IMR-90 (cell line): Measurements from ENCODE around the gene KRTAP29-1. TPM values are rescaled to one million over a fixed set of nuclear protein-coding genes. Genes with fewer than 3 reads are reported as not detected.

Experiments used
- ATAC-seq: fragments of 200-7000 bp; cut with Tn5 transposase; 2 replicates; pipeline ENCODE4 v1.9.1; 2020; ENCODE audit warnings: low read depth, mild to moderate bottlenecking, moderate library complexity
- BruUV-seq: library from RNA; stranded (reverse); fragments of 400-500 nt; replicated peaks from 2 replicates; lab custom pipeline; 2021; lab: Mats Ljungman, UMichigan
- CTCF ChIA-PET: fragments of 300-600 bp; formaldehyde crosslinking; extraction: SDS; loops from one replicate; lab custom pipeline; 2021; ENCODE audit warnings: antibody characterized with exemption; lab: Yijun Ruan, JAX
- POLR2A ChIA-PET: fragments of 300-600 bp; sonication (Branson Sonifier 250); formaldehyde crosslinking; loops from one replicate; lab custom pipeline; 2022; ENCODE audit warnings: antibody characterized with exemption; ENCODE audit not compliant: unreplicated experiment; lab: Charles Lee
- DNase-seq: peaks from one replicate; pipeline ENCODE4 v3.0.0; 2013
- H2AFZ ChIP-seq: replicated peaks from 2 replicates; pipeline ENCODE3; 2013; ENCODE audit warnings: low read length, mild to moderate bottlenecking; ENCODE audit not compliant: poor library complexity
- H2AK5ac ChIP-seq: 2 replicates; pipeline ENCODE4 v1.6.1; 2013; ENCODE audit warnings: low read depth, low read length, inconsistent platforms
- H2AK9ac ChIP-seq: replicated peaks from 2 replicates; pipeline ENCODE3; 2013; ENCODE audit warnings: mild to moderate bottlenecking, low read depth, low read length, moderate library complexity; ENCODE audit not compliant: poor library complexity
- H2BK120ac ChIP-seq: 2 replicates; pipeline ENCODE4 v1.6.1; 2013; ENCODE audit warnings: low read depth, low read length, inconsistent platforms
- H2BK15ac ChIP-seq: 3 replicates; pipeline ENCODE4 v1.6.1; 2013; ENCODE audit warnings: low read depth, low read length, inconsistent platforms
- H2BK20ac ChIP-seq: 2 replicates; pipeline ENCODE4 v1.6.1; 2013; ENCODE audit warnings: low read depth, mild to moderate bottlenecking, inconsistent platforms, low read length, moderate library complexity
- H2BK5ac ChIP-seq: 2 replicates; pipeline ENCODE4 v1.6.1; 2013; ENCODE audit warnings: mild to moderate bottlenecking, low read depth, low read length, inconsistent platforms; ENCODE audit not compliant: poor library complexity, severe bottlenecking
- H3K14ac ChIP-seq: replicated peaks from 2 replicates; pipeline ENCODE4 v1.6.1; 2013; ENCODE audit warnings: low read depth, low read length, inconsistent platforms
- H3K18ac ChIP-seq: 2 replicates; pipeline ENCODE4 v1.6.1; 2013; ENCODE audit warnings: low read depth, low read length, control low read depth
- H3K23ac ChIP-seq: 2 replicates; pipeline ENCODE4 v1.6.1; 2013; ENCODE audit warnings: low read depth, low read length, inconsistent platforms
- H3K27ac ChIP-seq: 2 replicates; pipeline ENCODE4 v1.5.1; 2013; ENCODE audit warnings: mild to moderate bottlenecking, control low read depth, low read length; ENCODE audit not compliant: insufficient read depth
- H3K27me3 ChIP-seq: 2 replicates; pipeline ENCODE4 v1.6.1; 2013; ENCODE audit warnings: low read length; ENCODE audit not compliant: control insufficient read depth, insufficient read depth
- H3K36me3 ChIP-seq: 2 replicates; pipeline ENCODE4 v1.6.1; 2013; ENCODE audit warnings: low read length, mixed read lengths; ENCODE audit not compliant: control insufficient read depth, insufficient read depth
- H3K4ac ChIP-seq: 2 replicates; pipeline ENCODE4 v1.6.1; 2013; ENCODE audit warnings: low read depth, low read length, inconsistent platforms
- H3K4me1 ChIP-seq: 2 replicates; pipeline ENCODE4 v1.6.1; 2013; ENCODE audit warnings: low read length, mixed read lengths; ENCODE audit not compliant: control insufficient read depth, insufficient read depth
- H3K4me2 ChIP-seq: 2 replicates; pipeline ENCODE4 v1.6.1; 2013; ENCODE audit warnings: low read depth, mild to moderate bottlenecking, control low read depth, low read length, moderate library complexity
- H3K4me3 ChIP-seq: 2 replicates; pipeline ENCODE4 v1.5.1; 2013; ENCODE audit warnings: low read depth, mild to moderate bottlenecking, control low read depth, low read length, moderate library complexity; ENCODE audit not compliant: insufficient read depth
- H3K56ac ChIP-seq: 2 replicates; pipeline ENCODE4 v1.6.1; 2013; ENCODE audit warnings: low read length, inconsistent platforms; ENCODE audit not compliant: insufficient read depth; ENCODE audit errors: extremely low read depth
- H3K79me1 ChIP-seq, 2 experiments: 2 replicates each; pipeline ENCODE4 v1.6.1; 2013; ENCODE audit warnings: low read length in 2 of 2, inconsistent platforms in 1 of 2, low read depth in 1 of 2
- H3K9ac ChIP-seq: 2 replicates; pipeline ENCODE4 v1.6.1; 2013; ENCODE audit warnings: low read depth, low read length, control low read depth
- H3K9me1 ChIP-seq: 2 replicates; pipeline ENCODE4 v1.6.1; 2013; ENCODE audit warnings: low read length, inconsistent platforms; ENCODE audit not compliant: insufficient read depth
- H3K9me3 ChIP-seq: 2 replicates; pipeline ENCODE4 v1.6.1; 2013; ENCODE audit warnings: low read length; ENCODE audit not compliant: control insufficient read depth, insufficient read depth
- H4K20me1 ChIP-seq: 2 replicates; pipeline ENCODE4 v1.6.1; 2013; ENCODE audit warnings: low read length, inconsistent platforms; ENCODE audit not compliant: insufficient read depth
- H4K5ac ChIP-seq: 2 replicates; pipeline ENCODE4 v1.6.1; 2013; ENCODE audit warnings: mild to moderate bottlenecking, low read depth, low read length, control low read depth
- H4K8ac ChIP-seq, 2 experiments: 2 replicates each; pipeline ENCODE4 v1.6.1; 2013; ENCODE audit warnings: low read depth in 2 of 2, low read length in 2 of 2, control low read depth in 1 of 2, inconsistent platforms in 1 of 2
- H4K91ac ChIP-seq: 2 replicates; pipeline ENCODE4 v1.6.1; 2013; ENCODE audit warnings: low read depth, low read length, inconsistent platforms; ENCODE audit not compliant: insufficient read depth
- CHD1 ChIP-seq: IDR thresholded peaks from 2 replicates; pipeline ENCODE4 v1.6.1; 2012; ENCODE audit warnings: low read depth, low read length, improper control_type of control experiment
- CTCF ChIP-seq: conservative IDR thresholded peaks from 2 replicates; pipeline ENCODE4 v1.5.1; 2012; ENCODE audit warnings: mild to moderate bottlenecking, low read depth, low read length, improper control_type of control experiment
- ELK1 ChIP-seq: fragments of 150-350 bp; IDR thresholded peaks from 2 replicates; pipeline ENCODE4 v1.6.1; 2016; ENCODE audit warnings: low read depth, mild to moderate bottlenecking, low read length, moderate library complexity, borderline replicate concordance
- FOS ChIP-seq: fragments of 150-350 bp; IDR thresholded peaks from 2 replicates; pipeline ENCODE4 v1.6.1; 2016; ENCODE audit warnings: low read depth, low read length
- MAFK ChIP-seq: IDR thresholded peaks from 2 replicates; pipeline ENCODE4 v1.6.1; 2012; ENCODE audit warnings: low read depth, low read length, improper control_type of control experiment
- MAZ ChIP-seq: IDR thresholded peaks from 2 replicates; pipeline ENCODE4 v1.6.1; 2012; ENCODE audit warnings: low read depth, mild to moderate bottlenecking, low read length, improper control_type of control experiment, moderate library complexity, borderline replicate concordance
- MXI1 ChIP-seq: IDR thresholded peaks from 2 replicates; pipeline ENCODE4 v1.6.1; 2012; ENCODE audit warnings: low read depth, mild to moderate bottlenecking, low read length, moderate library complexity, borderline replicate concordance
- NFE2L2 ChIP-seq: fragments of 150-350 bp; IDR thresholded peaks from 2 replicates; pipeline ENCODE4 v1.6.1; 2016; ENCODE audit warnings: low read depth, mild to moderate bottlenecking, low read length
- POLR2A ChIP-seq: IDR thresholded peaks from 2 replicates; pipeline ENCODE4 v1.6.1; 2012; ENCODE audit warnings: mild to moderate bottlenecking, low read depth, low read length
- RAD21 ChIP-seq: IDR thresholded peaks from 2 replicates; pipeline ENCODE4 v1.6.1; 2012; ENCODE audit warnings: low read length, improper control_type of control experiment
- RCOR1 ChIP-seq: IDR thresholded peaks from 2 replicates; pipeline ENCODE4 v1.6.1; 2012; ENCODE audit warnings: mild to moderate bottlenecking, low read length, improper control_type of control experiment; ENCODE audit not compliant: insufficient replicate concordance
- SMC3 ChIP-seq: fragments of 150-350 bp; IDR thresholded peaks from 2 replicates; pipeline ENCODE4 v1.6.1; 2016; ENCODE audit warnings: low read depth, mild to moderate bottlenecking, antibody characterized with exemption, low read length, moderate library complexity
- USF2 ChIP-seq: fragments of 150-350 bp; IDR thresholded peaks from 2 replicates; pipeline ENCODE4 v1.6.1; 2017; ENCODE audit warnings: mild to moderate bottlenecking, antibody characterized with exemption, low read length, low read depth
- WGBS, 2 experiments: methylation state at CpG; one replicate each; pipeline versions ENCODE4 v1.1.5 to v1.1.7; 2013; ENCODE audit warnings: missing lambda C conversion rate in 2 of 2; ENCODE audit not compliant: insufficient read length in 1 of 2; ENCODE audit errors: extremely low coverage in 2 of 2; 5-methylcytosine and 5-hydroxymethylcytosine counted together
- dilution Hi-C: fragments of 300-500 bp; cut with HindIII; formaldehyde crosslinking; loops from one replicate; pipeline ENCODE4 v1.14.3; 2018; ENCODE audit warnings: low sequenced_read_pairs; ENCODE audit not compliant: unreplicated experiment
- in situ Hi-C: fragments of 300-500 bp; cut with MboI; formaldehyde crosslinking; loops from 3 replicates; pipeline ENCODE4 v1.14.3; 2019; ENCODE audit warnings: low sequenced_read_pairs, inconsistent platforms, mixed read lengths
- intact Hi-C: fragments of 100-400 bp; cut with micrococcal nuclease; formaldehyde crosslinking; loops from 2 replicates; pipeline ENCODE4 v1.10.0; 2022
- polyA plus RNA-seq, 3 experiments: library from polyadenylated mRNA; depleted of rRNA; stranded (reverse); fragments of >200 nt; gene quantifications; 2 replicates each; pipeline ENCODE4 v1.2.3, GENCODE V29; 2012; ENCODE audit warnings: low replicate concordance in 1 of 3
- total RNA-seq: library from RNA; depleted of rRNA; stranded (reverse); fragments of >200 nt; gene quantifications from 2 replicates; pipeline ENCODE4 v1.2.3, GENCODE V29; 2012

Gene KRTAP29-1
- total and polyA plus RNA-seq, 2 of the 4 experiments (the other 2 are of a cell fraction) = not detected

- H3K4me3 ChIP-seq = no peak overlapping the region
- POLR2A ChIA-PET = interaction anchor here (0.6 kb wide), 1 partner anchor 1417 kb away, joined by 3 read pairs; no protein-coding TSS in a partner anchor
- no peaks in the 10 kb centered on the region for H3K27me3 ChIP-seq
- H3K36me3 ChIP-seq = no peaks in the 10 kb centered on the region
- ATAC-seq (peak; percentile 97), DNase-seq (peak; percentile 79)
- in situ Hi-C loops = loop anchor here (5.0 kb wide), 1 partner anchor 415 kb away; no protein-coding TSS in a partner anchor
- H3K14ac ChIP-seq = peak overlapping the region; percentile 51
- H3K23ac ChIP-seq = no peak overlapping the region
- peak overlapping the region; percentile 51 for H2BK5ac ChIP-seq
- peak overlapping the region; percentile 85 for H4K91ac ChIP-seq
- H2BK20ac ChIP-seq = peak overlapping the region; percentile 91
- H3K79me1 ChIP-seq = no peaks in the 10 kb centered on the region
- peak overlapping the region; percentile 79 for H2AFZ ChIP-seq
- H3K4me2 ChIP-seq = no peak overlapping the region
- H3K4ac ChIP-seq = peak overlapping the region; percentile 70
- CTCF ChIA-PET = interaction anchor here (0.5 to 1.9 kb wide), 17 partner anchors 14 to 1384 kb away, joined by 3 to 10 read pairs (median 3); partner anchors contain the start of gene KRTAP2-3
- H4K20me1 ChIP-seq = no peaks in the 10 kb centered on the region
- no peak overlapping the region; the same call in 1 of the 2 replicates for H3K9ac ChIP-seq
- H2BK15ac ChIP-seq = peak overlapping the region; percentile 59; the same call in 2 of the 3 replicates
- intact Hi-C loops = loop anchor here (1.0 to 5.0 kb wide), 5 partner anchors 260 to 465 kb away; partner anchors contain the start of gene KRTAP2-3
- peak overlapping the region in 1 of 2 experiments; percentile 85; a peak in 2 of 4 replicates for H4K8ac ChIP-seq
- WGBS, 2 experiments = no CpG with 5 or more reads among the region's 5 CpGs
- H3K9me1 ChIP-seq = no peaks in the 10 kb centered on the region; the same call in 1 of the 2 replicates
- H3K4me1 ChIP-seq = peaks cover 2% of the 10 kb centered on the region
- no peak overlapping the region for H3K56ac ChIP-seq
- H3K9me3 ChIP-seq = peaks cover 4% of the 10 kb centered on the region; the same call in 1 of the 2 replicates
- H2BK120ac ChIP-seq = peak overlapping the region; percentile 73
- no TSS peak for BruUV-seq
- dilution Hi-C loops = no loop called here
- peak overlapping the region; percentile 58 for H2AK5ac ChIP-seq
- peak overlapping the region; percentile 69; the same call in 1 of the 2 replicates for H4K5ac ChIP-seq
- peak overlapping the region; percentile 51; the same call in 1 of the 2 replicates for H3K27ac ChIP-seq
- H2AK9ac ChIP-seq = no peak overlapping the region
- peak overlapping the region; percentile 85; the same call in 1 of the 2 replicates for H3K18ac ChIP-seq
- TF ChIP-seq SMC3 = peak; percentile 83
- no peak for TF ChIP-seq MAFK
- TF ChIP-seq RAD21 = peak; percentile 81
- TF ChIP-seq NFE2L2 = no peak
- peak; percentile 80 for TF ChIP-seq CTCF
- no peak for TF ChIP-seq CHD1
- TF ChIP-seq RCOR1 = no peak
- TF ChIP-seq MAZ = no peak
- no peak for TF ChIP-seq USF2
- TF ChIP-seq FOS = no peak
- no peak for TF ChIP-seq POLR2A
- TF ChIP-seq MXI1 = no peak
- no peak for TF ChIP-seq ELK1
Measured at GRCh38 chr17:41322094-41322902, 19.6 kb upstream of the KRTAP29-1 start.
